Stimulated activated memory B cell treated with anti-CD40 and anti-IgM and Interleukin-4, amounts not matched to agents 10 μg/mL and 1 μg/mL and 100 μg/mL, for 72 hours (primary cell): ENCODE data around the gene SUMO4.
A peak's percentile ranks its signal among the peaks of the same experiment; 100 is the strongest.
"Not testable (repeated sequence)": the region's sequence is repeated elsewhere in the genome, so short reads cannot be mapped to it uniquely, and the experiment has no call there.

ENCODE experiments used
- ATAC-seq: fragments of 150-1000 bp; cut with Tn5 transposase; 2 replicates; pipeline ENCODE4 v1.10.0; 2021
- H3K27ac Mint-ChIP-seq: one replicate; pipeline ENCODE4 v1.8.0; 2022; ENCODE audit warnings: mild to moderate bottlenecking, mixed read lengths
- H3K27me3 Mint-ChIP-seq: one replicate; pipeline ENCODE4 v1.8.0; 2022; ENCODE audit warnings: mixed read lengths
- H3K36me3 Mint-ChIP-seq: one replicate; pipeline ENCODE4 v1.8.0; 2022; ENCODE audit warnings: mixed read lengths
- H3K4me1 Mint-ChIP-seq: one replicate; pipeline ENCODE4 v1.8.0; 2022; ENCODE audit warnings: mixed read lengths
- H3K4me3 Mint-ChIP-seq: one replicate; pipeline ENCODE4 v1.8.0; 2022; ENCODE audit warnings: mild to moderate bottlenecking, moderate library complexity, mixed read lengths
- H3K9me3 Mint-ChIP-seq: one replicate; pipeline ENCODE4 v1.8.0; 2022; ENCODE audit warnings: mixed read lengths

The SUMO4 gene

DNA sequence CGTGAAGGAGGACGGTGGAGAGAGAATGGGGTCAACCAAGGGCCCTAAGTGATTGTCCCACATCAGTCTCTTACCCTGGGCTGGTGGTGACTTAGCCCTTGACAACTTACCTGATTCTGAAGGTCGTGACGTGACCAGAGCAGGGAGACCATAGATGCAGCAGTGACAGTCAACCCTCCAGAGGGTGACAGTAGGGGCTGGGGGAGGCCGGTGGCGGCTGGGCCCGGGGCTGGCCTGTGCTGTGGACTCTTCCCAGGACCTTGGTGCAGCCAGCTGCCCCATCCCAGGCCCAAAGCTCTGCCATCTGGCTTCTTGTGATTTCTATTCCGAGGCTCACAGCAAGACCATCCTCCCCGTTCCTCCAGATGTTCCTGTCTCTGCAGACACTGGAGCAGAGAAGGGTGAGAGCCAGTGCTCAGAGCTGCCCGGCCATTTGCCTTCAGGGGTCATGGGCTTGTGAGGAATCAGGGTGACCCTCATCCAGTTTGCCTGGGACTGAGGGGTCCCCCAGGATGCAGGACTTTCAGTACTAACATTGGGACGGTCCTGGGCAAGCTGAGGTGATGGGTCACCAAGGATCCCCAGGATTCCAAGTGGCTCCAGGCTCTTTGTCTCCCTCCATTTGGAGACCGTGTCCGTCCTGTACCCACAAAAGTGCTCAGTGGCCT is 36.0 kb downstream of the SUMO4 start:
- no peaks in the 10 kb centered on the region for H3K27me3 Mint-ChIP-seq
- H3K36me3 Mint-ChIP-seq, result no peaks in the 10 kb centered on the region
- ATAC-seq, result no peak
- H3K4me3 Mint-ChIP-seq, result no peak overlapping the region
- H3K27ac Mint-ChIP-seq, result no peak overlapping the region
- H3K4me1 Mint-ChIP-seq, result peaks cover 35% of the 10 kb centered on the region
- H3K9me3 Mint-ChIP-seq, result no peaks in the 10 kb centered on the region

DNA sequence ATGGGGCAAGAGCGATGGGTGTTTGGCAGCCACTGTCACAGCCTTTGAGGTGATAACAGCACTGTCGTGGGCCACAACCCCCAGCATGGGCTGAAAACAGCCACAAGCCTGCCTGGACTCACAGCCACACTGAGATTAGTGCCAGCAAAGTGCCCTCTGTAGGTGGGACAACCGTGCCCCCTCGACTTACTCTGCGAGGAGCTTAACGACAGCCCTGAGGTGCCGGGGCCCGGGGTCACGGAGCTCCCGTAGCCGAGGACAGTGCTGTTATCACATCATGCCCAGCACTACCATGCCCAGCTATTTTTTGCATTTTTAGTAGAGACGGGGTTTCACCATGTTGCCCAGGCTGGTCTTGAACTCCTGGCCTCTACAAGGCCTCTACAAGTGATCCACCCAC is 36.6 kb downstream of the SUMO4 start:
- H3K4me3 Mint-ChIP-seq, result no peak overlapping the region
- H3K4me1 Mint-ChIP-seq, result peaks cover 34% of the 10 kb centered on the region
- H3K9me3 Mint-ChIP-seq, result no peaks in the 10 kb centered on the region
- no peak for ATAC-seq
- no peaks in the 10 kb centered on the region for H3K27me3 Mint-ChIP-seq
- H3K36me3 Mint-ChIP-seq, result no peaks in the 10 kb centered on the region
- H3K27ac Mint-ChIP-seq, result no peak overlapping the region

DNA sequence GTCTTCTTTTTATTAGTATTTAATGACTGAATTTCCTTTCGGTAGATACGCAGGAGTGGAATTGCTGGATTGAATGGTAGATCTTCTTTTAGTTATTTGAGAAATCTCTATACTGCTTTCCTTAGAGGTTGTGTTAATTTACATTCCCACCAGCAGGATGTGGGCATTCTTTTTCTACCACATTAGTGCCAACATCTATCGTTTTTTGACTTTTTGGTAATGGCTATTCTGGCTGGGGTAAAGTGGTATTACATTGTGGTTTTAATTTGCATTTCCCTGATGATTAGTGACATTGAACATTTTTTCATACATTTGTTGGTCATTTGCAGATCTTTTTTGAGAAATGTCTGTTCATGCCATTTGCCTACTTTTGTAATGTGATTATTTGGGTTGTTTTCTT is 37.1 kb downstream of the SUMO4 start:
- Mint-ChIP-seq H3K36me3 (no peaks in the 10 kb centered on the region), H3K4me1 (peaks cover 28% of the 10 kb centered on the region), H3K27ac (no peak overlapping the region), H3K4me3 (no peak overlapping the region), H3K9me3 (no peaks in the 10 kb centered on the region), H3K27me3 (no peaks in the 10 kb centered on the region)
- no peak for ATAC-seq

DNA sequence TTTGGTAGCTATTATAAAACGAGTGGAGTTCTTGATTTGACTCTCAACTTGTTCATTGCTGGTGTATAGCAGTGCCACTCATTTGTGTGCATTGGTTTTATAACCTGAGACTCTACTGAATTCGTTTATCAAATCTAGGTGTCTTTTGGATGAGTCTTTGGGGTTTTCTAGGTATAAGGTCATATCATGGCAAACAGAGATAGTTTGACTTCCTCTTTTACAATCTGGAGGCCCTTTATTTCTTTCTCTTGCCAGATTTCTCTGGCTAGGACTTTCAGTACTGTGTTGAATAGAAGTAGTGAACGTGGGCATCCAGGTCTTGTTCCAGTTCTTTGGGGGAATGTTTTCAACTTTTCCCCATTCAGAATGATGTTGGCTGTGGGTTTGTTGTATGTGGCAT is 38.8 kb downstream of the SUMO4 start:
- H3K4me3 Mint-ChIP-seq, result no peak overlapping the region
- H3K9me3 Mint-ChIP-seq, result no peaks in the 10 kb centered on the region
- no peaks in the 10 kb centered on the region for H3K27me3 Mint-ChIP-seq
- ATAC-seq, result peak; percentile 78
- no peaks in the 10 kb centered on the region for H3K36me3 Mint-ChIP-seq
- H3K27ac Mint-ChIP-seq, result peak overlapping the region; percentile 66
- peaks cover 34% of the 10 kb centered on the region for H3K4me1 Mint-ChIP-seq

DNA sequence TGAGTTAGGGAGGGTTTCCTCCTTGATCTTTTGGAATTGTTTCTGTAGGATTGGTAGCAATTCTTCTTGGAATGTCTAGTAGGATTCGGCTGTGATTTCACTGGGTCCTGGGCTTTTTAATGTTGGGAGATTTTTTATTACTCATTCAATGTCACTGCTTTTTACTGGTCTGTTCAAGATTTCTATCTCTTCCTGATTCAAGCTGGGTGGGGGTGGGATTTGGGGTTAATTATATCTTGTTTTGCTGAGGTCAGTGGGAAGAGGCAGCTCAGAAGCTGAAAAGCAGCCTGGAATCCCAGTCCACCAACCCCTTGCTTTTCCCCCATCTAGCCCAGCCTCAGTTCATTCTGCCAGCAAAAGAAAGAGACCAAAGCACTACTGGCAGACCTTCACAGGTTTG is 39.6 kb downstream of the SUMO4 start:
- ATAC-seq, result no peak
- Mint-ChIP-seq H3K9me3 (no peaks in the 10 kb centered on the region), H3K4me1 (peaks cover 34% of the 10 kb centered on the region), H3K36me3 (no peaks in the 10 kb centered on the region), H3K27ac (peak overlapping the region; percentile 66), H3K27me3 (no peaks in the 10 kb centered on the region), H3K4me3 (no peak overlapping the region)

DNA sequence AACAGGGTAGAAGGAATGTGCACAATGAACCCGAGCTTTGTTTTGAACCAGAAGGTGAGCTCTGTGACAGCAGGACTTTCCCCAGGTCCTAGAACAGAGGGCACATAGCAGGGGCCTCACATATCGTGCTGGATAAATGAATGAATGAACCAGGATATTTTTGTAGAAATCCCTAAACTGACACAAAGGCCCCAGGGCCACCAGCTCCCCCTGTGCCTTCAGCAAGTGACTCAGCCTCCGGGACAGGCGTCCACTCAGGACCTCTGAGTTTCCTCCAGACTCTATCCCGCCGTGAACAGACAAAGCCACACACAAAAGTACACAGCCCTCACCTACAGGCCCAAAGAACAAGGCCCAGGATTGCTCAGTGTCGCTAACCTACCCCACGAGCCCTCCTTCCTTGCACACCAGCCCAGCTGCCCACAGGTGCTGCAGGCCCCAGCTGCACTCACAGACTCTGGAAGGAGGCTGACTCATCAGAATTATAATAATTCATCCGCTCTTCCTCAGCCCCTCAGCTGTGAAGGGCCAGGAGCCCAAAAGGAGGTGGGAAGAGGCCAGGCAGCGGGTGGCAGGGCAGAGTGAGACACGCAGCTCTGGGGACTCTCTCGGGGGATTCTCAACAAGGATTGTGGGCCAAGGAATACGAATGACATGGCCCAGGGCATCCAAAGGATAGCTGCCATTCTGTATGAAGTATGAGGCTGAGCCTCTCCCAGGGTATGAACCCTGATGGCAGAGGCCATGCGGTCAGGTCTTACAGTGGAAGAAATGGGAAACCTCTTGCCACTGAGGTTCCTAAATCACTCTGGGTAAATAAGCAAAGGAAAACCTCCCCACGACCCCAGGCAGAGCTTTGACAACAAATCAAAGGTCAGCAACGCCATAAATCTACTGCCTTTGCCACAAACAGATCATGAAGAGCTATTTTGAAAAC is 40.9 kb downstream of the SUMO4 start:
- no peaks in the 10 kb centered on the region for H3K9me3 Mint-ChIP-seq
- H3K4me1 Mint-ChIP-seq, result peaks cover 45% of the 10 kb centered on the region
- H3K27me3 Mint-ChIP-seq, result no peaks in the 10 kb centered on the region
- ATAC-seq, result no peak
- no peak overlapping the region for H3K27ac Mint-ChIP-seq
- no peak overlapping the region for H3K4me3 Mint-ChIP-seq
- H3K36me3 Mint-ChIP-seq, result no peaks in the 10 kb centered on the region

DNA sequence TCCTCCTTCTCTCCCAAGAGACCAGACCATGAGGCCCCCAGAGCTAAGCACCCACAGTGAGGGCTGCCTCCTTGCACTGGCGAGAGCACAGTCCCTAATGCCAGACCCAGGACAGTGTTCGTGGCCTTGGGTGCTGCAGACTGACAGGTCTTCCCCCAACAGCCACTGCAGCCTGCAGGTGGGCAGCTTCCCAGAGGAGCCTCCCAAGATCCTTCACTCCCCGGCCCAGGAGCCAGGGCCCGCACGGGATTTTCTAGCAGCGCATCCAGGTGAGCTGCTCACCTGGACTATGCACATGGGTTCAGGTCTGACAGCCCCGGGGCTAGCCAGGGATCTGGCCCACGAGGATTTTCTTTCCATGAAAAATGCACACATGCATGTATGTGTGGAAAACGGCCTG is 41.7 kb downstream of the SUMO4 start:
- H3K27ac Mint-ChIP-seq, result no peak overlapping the region
- peaks cover 52% of the 10 kb centered on the region for H3K4me1 Mint-ChIP-seq
- H3K36me3 Mint-ChIP-seq, result peaks cover 6% of the 10 kb centered on the region
- H3K4me3 Mint-ChIP-seq, result no peak overlapping the region
- H3K9me3 Mint-ChIP-seq, result no peaks in the 10 kb centered on the region
- H3K27me3 Mint-ChIP-seq, result no peaks in the 10 kb centered on the region
- no peak for ATAC-seq

DNA sequence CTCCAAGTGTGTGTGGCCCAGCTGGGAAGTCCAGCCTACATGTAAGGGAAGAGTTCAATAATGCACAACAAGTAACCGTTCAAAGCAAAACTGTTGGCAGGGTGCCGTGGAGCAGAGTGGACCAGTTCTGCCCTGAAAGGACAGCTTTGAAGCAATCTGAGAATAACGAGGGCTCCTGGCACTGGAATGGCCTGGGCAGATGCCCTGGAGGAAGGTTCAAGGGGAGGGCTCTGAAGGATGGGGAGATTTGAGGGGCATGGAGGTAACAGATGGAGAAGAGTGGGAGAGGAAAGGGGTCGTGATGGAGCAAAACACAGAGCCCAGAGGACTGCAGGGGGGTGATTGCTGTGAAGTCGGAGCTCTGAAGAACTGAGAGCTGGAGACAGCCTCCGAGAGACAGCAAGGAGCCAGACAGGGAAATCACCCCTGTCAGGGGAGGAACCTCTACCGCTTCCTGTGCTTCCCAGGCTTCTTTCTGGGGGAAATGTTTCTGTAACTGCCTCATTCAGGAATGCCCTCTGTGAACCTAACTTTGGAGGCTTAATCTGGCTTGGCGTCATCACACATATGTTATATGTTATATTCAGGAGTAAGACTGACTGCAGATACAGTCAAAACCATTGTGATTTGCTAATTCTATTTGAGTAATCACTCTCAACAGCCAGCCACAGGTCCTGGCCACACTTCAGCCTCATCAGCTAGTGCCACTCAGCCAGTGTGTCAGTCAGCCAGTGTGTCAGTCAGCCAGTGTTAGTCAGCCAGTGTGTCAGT is 43.5 kb downstream of the SUMO4 start:
- Mint-ChIP-seq H3K4me3 (no peak overlapping the region), H3K4me1 (peaks cover 36% of the 10 kb centered on the region), H3K27ac (peak overlapping the region; percentile 28), H3K27me3 (no peaks in the 10 kb centered on the region), H3K36me3 (peaks cover 11% of the 10 kb centered on the region), H3K9me3 (no peaks in the 10 kb centered on the region)
- ATAC-seq, result no peak

DNA sequence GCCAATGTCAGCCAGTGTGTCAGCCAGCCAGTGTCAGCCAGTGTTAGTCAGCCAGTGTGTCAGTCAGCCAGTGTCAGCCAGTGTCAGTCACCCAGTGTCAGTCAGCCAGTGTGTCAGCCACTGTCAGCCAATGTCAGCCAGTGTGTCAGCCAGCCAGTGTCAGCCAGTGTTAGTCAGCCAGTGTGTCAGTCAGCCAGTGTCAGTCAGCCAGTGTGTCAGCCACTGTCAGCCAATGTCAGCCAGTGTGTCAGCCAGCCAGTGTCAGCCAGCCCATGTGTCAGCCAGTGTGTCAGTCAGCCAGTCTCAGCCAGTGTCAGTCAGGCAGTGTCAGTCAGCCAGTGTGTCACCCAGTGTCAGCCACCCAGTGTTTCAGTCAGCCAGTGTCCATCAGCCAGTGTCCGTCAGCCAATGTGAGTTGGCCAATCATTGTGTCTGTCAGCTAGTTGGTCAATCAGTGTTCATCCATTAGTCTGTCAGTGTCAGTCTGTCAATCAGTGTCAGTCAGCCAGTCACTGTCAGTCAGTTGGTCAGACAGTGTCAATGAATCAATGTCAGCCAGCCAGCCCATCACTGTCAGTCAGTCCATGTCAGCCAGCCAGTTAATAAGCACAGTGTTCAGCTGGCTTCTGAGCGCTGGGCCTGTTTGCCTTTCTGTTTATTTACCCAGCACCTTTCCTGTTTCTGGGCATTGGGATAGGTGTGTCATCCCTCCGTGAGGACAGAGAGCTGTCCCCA is 44.5 kb downstream of the SUMO4 start:
- not testable (repeated sequence) for H3K4me3 Mint-ChIP-seq, H3K27me3 Mint-ChIP-seq, H3K9me3 Mint-ChIP-seq, ATAC-seq
- Mint-ChIP-seq H3K4me1 (peaks cover 26% of the 10 kb centered on the region), H3K36me3 (peaks cover 19% of the 10 kb centered on the region), H3K27ac (peak overlapping the region; percentile 59)

DNA sequence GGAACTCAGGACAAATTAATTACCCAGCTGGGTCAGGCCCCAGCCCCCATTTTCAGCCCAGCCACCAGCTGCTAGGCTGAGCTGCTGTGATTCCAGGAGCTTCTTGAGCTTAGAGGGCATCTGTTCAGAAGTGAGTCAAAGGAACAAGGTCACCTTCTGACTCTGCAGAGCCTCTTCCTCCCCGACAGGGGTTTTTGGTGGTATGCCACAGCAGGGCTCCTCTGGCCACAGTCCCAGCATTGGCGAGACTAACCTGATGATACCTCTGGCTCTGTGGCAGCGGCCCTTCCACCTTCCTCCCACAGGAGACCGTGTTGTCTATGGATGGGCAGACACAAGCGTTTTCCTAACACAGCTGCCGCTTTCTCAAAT is 45.0 kb downstream of the SUMO4 start:
- peaks cover 25% of the 10 kb centered on the region for H3K36me3 Mint-ChIP-seq
- no peak overlapping the region for H3K4me3 Mint-ChIP-seq
- no peaks in the 10 kb centered on the region for H3K9me3 Mint-ChIP-seq
- H3K4me1 Mint-ChIP-seq, result peaks cover 24% of the 10 kb centered on the region
- ATAC-seq, result peak; percentile 81
- no peaks in the 10 kb centered on the region for H3K27me3 Mint-ChIP-seq
- peak overlapping the region; percentile 59 for H3K27ac Mint-ChIP-seq

DNA sequence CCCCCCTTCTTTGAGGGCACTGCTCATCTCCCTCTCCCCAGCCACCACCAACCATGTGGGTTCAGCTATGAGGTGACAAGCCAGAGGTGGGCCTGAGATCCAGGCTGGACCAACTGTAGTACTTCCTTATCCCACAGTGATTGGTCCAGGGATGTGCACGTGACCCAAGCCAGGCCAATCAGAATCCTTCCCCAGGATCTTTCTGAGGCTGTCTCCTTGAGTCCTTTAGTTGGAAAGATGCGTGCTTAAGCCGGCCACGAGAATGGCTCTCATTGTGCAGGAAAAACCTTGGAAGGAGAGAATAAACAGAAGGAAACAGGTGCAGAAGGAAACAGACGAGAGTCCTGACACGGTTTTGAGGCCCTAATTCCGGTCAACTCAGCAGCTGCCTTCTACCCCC is 45.5 kb downstream of the SUMO4 start:
- H3K4me3 Mint-ChIP-seq, result no peak overlapping the region
- ATAC-seq, result peak; percentile 56
- H3K27ac Mint-ChIP-seq, result peak overlapping the region; percentile 59
- H3K4me1 Mint-ChIP-seq, result peaks cover 24% of the 10 kb centered on the region
- peaks cover 25% of the 10 kb centered on the region for H3K36me3 Mint-ChIP-seq
- H3K9me3 Mint-ChIP-seq, result no peaks in the 10 kb centered on the region
- no peaks in the 10 kb centered on the region for H3K27me3 Mint-ChIP-seq

DNA sequence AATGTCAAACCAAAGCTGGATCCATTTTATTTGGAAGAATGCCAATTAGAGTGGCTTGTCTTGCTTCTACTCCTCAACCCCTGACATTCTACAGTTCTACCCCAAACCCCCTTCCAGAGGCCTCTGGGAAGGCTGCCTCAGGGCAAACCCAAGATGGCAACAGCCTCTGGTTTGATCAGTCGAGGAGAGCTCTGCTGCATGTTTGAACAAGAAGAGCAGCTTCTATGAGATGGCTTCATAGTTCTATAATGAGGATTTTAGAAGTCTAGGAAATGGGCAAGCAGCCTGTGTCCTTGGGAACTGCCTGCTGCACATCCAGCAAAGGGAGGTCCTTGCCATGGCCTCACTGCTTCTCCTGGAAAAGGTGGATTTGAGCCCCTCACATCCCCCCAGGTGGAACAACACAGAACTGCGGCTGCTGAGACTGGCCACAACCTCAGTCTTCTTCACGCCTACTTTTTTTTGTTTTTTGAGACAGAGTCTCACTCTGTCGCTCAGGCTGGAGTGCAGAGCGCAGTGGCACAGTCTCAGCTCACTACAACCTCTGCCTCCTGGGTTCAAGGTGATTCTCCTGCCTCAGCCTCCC is 46.8 kb downstream of the SUMO4 start:
- H3K27ac Mint-ChIP-seq, result peak overlapping the region; percentile 23
- no peaks in the 10 kb centered on the region for H3K27me3 Mint-ChIP-seq
- peaks cover 25% of the 10 kb centered on the region for H3K36me3 Mint-ChIP-seq
- no peak for ATAC-seq
- H3K9me3 Mint-ChIP-seq, result no peaks in the 10 kb centered on the region
- no peak overlapping the region for H3K4me3 Mint-ChIP-seq
- peaks cover 24% of the 10 kb centered on the region for H3K4me1 Mint-ChIP-seq

DNA sequence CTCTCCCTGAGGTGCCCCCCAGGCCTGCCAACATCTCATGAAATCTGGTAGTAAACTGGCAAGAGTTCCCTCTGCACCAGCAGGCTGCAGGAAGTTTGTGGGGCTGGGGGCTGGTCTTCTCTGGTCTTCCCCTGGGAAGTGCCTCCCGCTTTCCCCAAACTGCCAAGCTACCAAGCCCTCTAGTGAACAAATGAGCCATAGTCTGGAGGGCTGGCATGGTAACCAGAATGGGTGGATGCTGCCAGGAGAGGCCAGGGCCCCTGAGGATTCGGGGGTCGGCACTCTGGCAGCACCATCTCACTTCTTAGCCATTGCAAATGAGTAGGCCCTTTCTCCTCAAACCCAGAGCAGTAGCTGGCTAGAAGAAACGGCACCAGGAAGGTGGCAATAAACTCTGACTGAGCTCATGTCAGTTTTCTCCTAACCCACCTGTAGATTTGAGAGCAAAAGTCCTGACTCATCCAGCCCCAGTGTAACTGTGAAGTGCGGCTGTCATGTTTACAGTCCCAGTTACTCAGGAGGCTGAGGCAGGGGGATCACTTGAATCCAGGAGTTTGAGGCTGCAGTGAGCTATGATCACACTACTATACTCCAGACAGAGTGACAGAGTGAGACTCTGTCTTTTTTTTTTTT is 48.9 kb downstream of the SUMO4 start:
- Mint-ChIP-seq H3K36me3 (peaks cover 25% of the 10 kb centered on the region), H3K4me1 (peaks cover 18% of the 10 kb centered on the region), H3K9me3 (no peaks in the 10 kb centered on the region), H3K27me3 (no peaks in the 10 kb centered on the region), H3K4me3 (no peak overlapping the region), H3K27ac (no peak overlapping the region)
- no peak for ATAC-seq
